ENCODE data around the gene CELSR2. TPM values are rescaled to one million over a fixed set of nuclear protein-coding genes. Genes with fewer than 3 reads are reported as not detected.

CELSR2 gene
- total and polyA plus RNA-seq, 8 donors, result 5.9 to 18.0 (median 12.5) TPM

GRCh38 chr1:109238382-109238781 is 11.0 kb upstream of the CELSR2 start:
- peaks cover 17 to 19% of the 10 kb centered on the region in 2 donors for H3K4me1 ChIP-seq
- no peak for TF ChIP-seq CTCF (IDR thresholded peaks at IDR 0.05)
- H3K27ac ChIP-seq, result no peak overlapping the region
- DNase-seq (no peak), ATAC-seq (no peak)
- no peak overlapping the region for H3K4me3 ChIP-seq
- peaks cover 0 to 30% of the 10 kb centered on the region in 2 donors for H3K27me3 ChIP-seq
- intact Hi-C loops (cut with DNase I), result no loop called here
- H3K36me3 ChIP-seq, result peaks cover 12 to 65% of the 10 kb centered on the region in 2 donors
- H3K9me3 ChIP-seq, result no peaks in the 10 kb centered on the region

- H3K9me3 ChIP-seq, result no peaks in the 10 kb centered on the region
- H3K27me3 ChIP-seq, result peaks cover 0 to 36% of the 10 kb centered on the region in 2 donors
- DNase-seq, result peak in 1 of 4 donors; percentile 37
- peaks cover 17 to 19% of the 10 kb centered on the region in 2 donors for H3K4me1 ChIP-seq
- TF ChIP-seq CTCF (IDR thresholded peaks at IDR 0.05), result no peak
- no peak overlapping the region for H3K4me3 ChIP-seq
- intact Hi-C loops (cut with DNase I), result no loop called here
- ATAC-seq, result no peak
- H3K27ac ChIP-seq, result no peak overlapping the region
- peaks cover 12 to 59% of the 10 kb centered on the region in 2 donors for H3K36me3 ChIP-seq
Observed at GRCh38 chr1:109239047-109239408, 10.3 kb upstream of the CELSR2 start.

- Histone ChIP-seq H3K4me3 (no peak overlapping the region), H3K27ac (no peak overlapping the region), H3K27me3 (peaks cover 0 to 38% of the 10 kb centered on the region in 2 donors), H3K9me3 (no peaks in the 10 kb centered on the region), H3K4me1 (peaks cover 17 to 19% of the 10 kb centered on the region in 2 donors), H3K36me3 (peaks cover 12 to 54% of the 10 kb centered on the region in 2 donors)
- DNase-seq (peak in 1 of 4 donors; percentile 23), ATAC-seq (peak; percentile 65)
- TF ChIP-seq CTCF (IDR thresholded peaks at IDR 0.05), result peak; percentile 22 to 41
- intact Hi-C loops (cut with DNase I), result no loop called here
Observed at GRCh38 chr1:109239409-109240068, 9.8 kb upstream of the CELSR2 start.

GRCh38 chr1:109240158-109241152 is 8.9 kb upstream of the CELSR2 start:
- peak in 2 of 4 donors; percentile 37 to 82 for DNase-seq
- TF ChIP-seq CTCF (IDR thresholded peaks at IDR 0.05), result no peak
- Histone ChIP-seq H3K36me3 (peaks cover 10 to 44% of the 10 kb centered on the region in 2 donors), H3K4me3 (no peak overlapping the region), H3K4me1 (peaks cover 17 to 19% of the 10 kb centered on the region in 2 donors), H3K9me3 (no peaks in the 10 kb centered on the region), H3K27me3 (peaks cover 0 to 38% of the 10 kb centered on the region in 2 donors), H3K27ac (no peak overlapping the region)
- ATAC-seq, result peak; percentile 71
- intact Hi-C loops (cut with DNase I), result no loop called here

GRCh38 chr1:109241344-109241743 is 8.0 kb upstream of the CELSR2 start:
- intact Hi-C loops (cut with DNase I), result no loop called here
- peaks cover 17 to 19% of the 10 kb centered on the region in 2 donors for H3K4me1 ChIP-seq

More at GRCh38 chr1:109241344-109241743, 8.0 kb upstream of the CELSR2 start:
- H3K9me3 ChIP-seq, result no peaks in the 10 kb centered on the region
- no peak overlapping the region for H3K27ac ChIP-seq
- ATAC-seq (peak; percentile 20), DNase-seq (peak in 1 of 4 donors; percentile 13)
- H3K36me3 ChIP-seq, result peaks cover 6 to 35% of the 10 kb centered on the region in 2 donors
- peaks cover 0 to 38% of the 10 kb centered on the region in 2 donors for H3K27me3 ChIP-seq
- no peak for TF ChIP-seq CTCF (IDR thresholded peaks at IDR 0.05)
- no peak overlapping the region for H3K4me3 ChIP-seq
